SK-N-MC (cell line): ENCODE results near the gene CREB5.
"Not testable (repeated sequence)": the region's sequence is repeated elsewhere in the genome, so short reads cannot be mapped to it uniquely, and the experiment has no call there.

Experiments used
- DNase-seq: peaks from one replicate; pipeline ENCODE4 v3.0.0-alpha.2; 2011; ENCODE audit warnings: low read depth, low spot score
- H3K27ac ChIP-seq: fragments of 200-600 bp; sonication (generic); 2 replicates; pipeline ENCODE4 v1.5.1; 2016; ENCODE audit warnings: mixed run types
- H3K36me3 ChIP-seq: fragments of 200-600 bp; sonication (generic); 2 replicates; pipeline ENCODE4 v1.6.1; 2017; ENCODE audit warnings: antibody characterized with exemption, low read length, mixed read lengths; ENCODE audit not compliant: insufficient read depth
- H3K4me3 ChIP-seq: fragments of 200-600 bp; sonication (generic); 2 replicates; pipeline ENCODE4 v1.5.1; 2016
- H3K9ac ChIP-seq: fragments of 200-600 bp; sonication (generic); 2 replicates; pipeline ENCODE4 v1.8.0; 2017; ENCODE audit warnings: mixed run types, mixed read lengths; ENCODE audit not compliant: insufficient read length
- H3K9me3 ChIP-seq: fragments of 200-600 bp; sonication (generic); 2 replicates; pipeline ENCODE4 v1.6.1; 2017; ENCODE audit warnings: low read depth, mild to moderate bottlenecking, antibody characterized with exemption, low read length, moderate library complexity, mixed read lengths
- EZH2 ChIP-seq: fragments of 200-600 bp; sonication (generic); IDR thresholded peaks from one replicate; pipeline ENCODE4 v1.6.1; 2017; ENCODE audit warnings: antibody characterized with exemption
- FOXP2 ChIP-seq: optimal IDR thresholded peaks from 2 replicates; pipeline ENCODE3; 2011; ENCODE audit warnings: mild to moderate bottlenecking, moderate library complexity; ENCODE audit not compliant: insufficient read depth; ENCODE audit errors: extremely low read length, control extremely low read depth
- POLR2AphosphoS5 ChIP-seq: IDR thresholded peaks from 2 replicates; pipeline ENCODE4 v1.6.1; 2012; ENCODE audit warnings: mild to moderate bottlenecking, low read depth, low read length, borderline replicate concordance

Gene CREB5

GRCh38 chr7:28606421-28606820 lies 194.1 kb downstream of the CREB5 start:
- H3K9ac ChIP-seq = no peak overlapping the region
- no peak overlapping the region for H3K4me3 ChIP-seq
- H3K9me3 ChIP-seq = no peaks in the 10 kb centered on the region
- TF ChIP-seq EZH2 (no peak), POLR2AphosphoS5 (no peak)
- no peak overlapping the region for H3K27ac ChIP-seq
- H3K36me3 ChIP-seq = no peaks in the 10 kb centered on the region
- DNase-seq = no peak

- Histone ChIP-seq H3K9me3 (no peaks in the 10 kb centered on the region), H3K27ac (no peak overlapping the region), H3K36me3 (no peaks in the 10 kb centered on the region), H3K9ac (no peak overlapping the region), H3K4me3 (no peak overlapping the region)
- DNase-seq = no peak
- TF ChIP-seq FOXP2 (no peak), EZH2 (no peak), POLR2AphosphoS5 (no peak)
Measured at GRCh38 chr7:28607855-28608193, 195.5 kb downstream of the CREB5 start.

GRCh38 chr7:28608237-28608656 lies 195.9 kb downstream of the CREB5 start:
- Histone ChIP-seq H3K27ac (no peak overlapping the region), H3K36me3 (no peaks in the 10 kb centered on the region), H3K4me3 (no peak overlapping the region), H3K9me3 (no peaks in the 10 kb centered on the region), H3K9ac (no peak overlapping the region)
- TF ChIP-seq POLR2AphosphoS5 = no peak
- no peak for TF ChIP-seq EZH2
- TF ChIP-seq FOXP2 = no peak
- DNase-seq = no peak

GRCh38 chr7:28608731-28609130 lies 196.4 kb downstream of the CREB5 start:
- Histone ChIP-seq H3K9ac (no peak overlapping the region), H3K36me3 (no peaks in the 10 kb centered on the region), H3K4me3 (no peak overlapping the region), H3K27ac (no peak overlapping the region), H3K9me3 (no peaks in the 10 kb centered on the region)
- no peak for DNase-seq
- TF ChIP-seq POLR2AphosphoS5 = no peak
- no peak for TF ChIP-seq EZH2
- no peak for TF ChIP-seq FOXP2

GRCh38 chr7:28609608-28610007 lies 197.3 kb downstream of the CREB5 start:
- Histone ChIP-seq H3K9me3 (no peaks in the 10 kb centered on the region), H3K4me3 (no peak overlapping the region), H3K36me3 (no peaks in the 10 kb centered on the region), H3K9ac (no peak overlapping the region), H3K27ac (no peak overlapping the region)
- no peak for DNase-seq
- TF ChIP-seq POLR2AphosphoS5 = no peak
- no peak for TF ChIP-seq FOXP2
- no peak for TF ChIP-seq EZH2

GRCh38 chr7:28611399-28611897 lies 199.1 kb downstream of the CREB5 start:
- not testable (repeated sequence) for DNase-seq, H3K36me3 ChIP-seq, H3K9ac ChIP-seq, H3K4me3 ChIP-seq, H3K9me3 ChIP-seq, H3K27ac ChIP-seq

GRCh38 chr7:28613262-28613661 lies 200.9 kb downstream of the CREB5 start:
- Histone ChIP-seq H3K4me3 (no peak overlapping the region), H3K9ac (no peak overlapping the region), H3K9me3 (no peaks in the 10 kb centered on the region), H3K27ac (no peak overlapping the region), H3K36me3 (no peaks in the 10 kb centered on the region)
- no peak for DNase-seq
- TF ChIP-seq EZH2 (no peak), FOXP2 (no peak), POLR2AphosphoS5 (no peak)

GRCh38 chr7:28615091-28615490 lies 202.8 kb downstream of the CREB5 start:
- Histone ChIP-seq H3K4me3 (no peak overlapping the region), H3K9ac (no peak overlapping the region), H3K9me3 (no peaks in the 10 kb centered on the region), H3K27ac (no peak overlapping the region), H3K36me3 (no peaks in the 10 kb centered on the region)
- no peak for TF ChIP-seq POLR2AphosphoS5
- no peak for TF ChIP-seq FOXP2
- no peak for TF ChIP-seq EZH2
- no peak for DNase-seq

- DNase-seq = no peak
- H3K9me3 ChIP-seq = no peaks in the 10 kb centered on the region
- no peak for TF ChIP-seq FOXP2
- TF ChIP-seq EZH2 = no peak
- no peak for TF ChIP-seq POLR2AphosphoS5
- no peak overlapping the region for H3K27ac ChIP-seq
- H3K9ac ChIP-seq = no peak overlapping the region
- H3K4me3 ChIP-seq = no peak overlapping the region
- H3K36me3 ChIP-seq = no peaks in the 10 kb centered on the region
Measured at GRCh38 chr7:28617308-28617880, 205.1 kb downstream of the CREB5 start.

- TF ChIP-seq EZH2 (no peak), POLR2AphosphoS5 (no peak), FOXP2 (no peak)
- no peak overlapping the region for H3K9ac ChIP-seq
- H3K27ac ChIP-seq = no peak overlapping the region
- H3K36me3 ChIP-seq = no peaks in the 10 kb centered on the region
- H3K9me3 ChIP-seq = no peaks in the 10 kb centered on the region
- no peak for DNase-seq
- H3K4me3 ChIP-seq = no peak overlapping the region
Measured at GRCh38 chr7:28618383-28618782, 206.1 kb downstream of the CREB5 start.
